Measurements from ENCODE around the gene ADAMTS17.

ADAMTS17 gene

GRCh38 chr15:100336061-100336460 lies 5.7 kb downstream of the ADAMTS17 start:
- DNase-seq (no peak), ATAC-seq (ENCODE audit: insufficient read depth, low read depth) (peak; percentile 6; the same call in 2 of the 3 replicates)
- Histone ChIP-seq H3K4me3 (ENCODE audit: low read depth in 1 of 2, low read length in 2 of 2) (peak overlapping the region; percentile 6 to 79; a peak in 3 of 4 replicates), H3K27ac (ENCODE audit: low read length) (peak overlapping the region; percentile 97), H4K20me1 (ENCODE audit: insufficient read depth, low read length) (no peaks in the 10 kb centered on the region), H3K4me2 (ENCODE audit: insufficient read depth, low read length) (peak overlapping the region; percentile 87), H3K79me2 (ENCODE audit: insufficient read depth, low read length) (peaks cover 78% of the 10 kb centered on the region), H3K9ac (ENCODE audit: low read depth, low read length) (peak overlapping the region; percentile 61), H3K9me3 (ENCODE audit: insufficient read depth, low read length, severe bottlenecking) (no peaks in the 10 kb centered on the region), H3K27me3 (ENCODE audit: insufficient read depth, low read length, poor library complexity) (no peaks in the 10 kb centered on the region), H3K36me3 (ENCODE audit: insufficient read depth, low read length) (peaks cover 22% of the 10 kb centered on the region), H2AFZ (ENCODE audit: low read depth, low read length) (no peak overlapping the region), H3K4me1 (ENCODE audit: insufficient read depth, low read length) (peaks cover 75% of the 10 kb centered on the region)
- TF ChIP-seq, protein P1, sequence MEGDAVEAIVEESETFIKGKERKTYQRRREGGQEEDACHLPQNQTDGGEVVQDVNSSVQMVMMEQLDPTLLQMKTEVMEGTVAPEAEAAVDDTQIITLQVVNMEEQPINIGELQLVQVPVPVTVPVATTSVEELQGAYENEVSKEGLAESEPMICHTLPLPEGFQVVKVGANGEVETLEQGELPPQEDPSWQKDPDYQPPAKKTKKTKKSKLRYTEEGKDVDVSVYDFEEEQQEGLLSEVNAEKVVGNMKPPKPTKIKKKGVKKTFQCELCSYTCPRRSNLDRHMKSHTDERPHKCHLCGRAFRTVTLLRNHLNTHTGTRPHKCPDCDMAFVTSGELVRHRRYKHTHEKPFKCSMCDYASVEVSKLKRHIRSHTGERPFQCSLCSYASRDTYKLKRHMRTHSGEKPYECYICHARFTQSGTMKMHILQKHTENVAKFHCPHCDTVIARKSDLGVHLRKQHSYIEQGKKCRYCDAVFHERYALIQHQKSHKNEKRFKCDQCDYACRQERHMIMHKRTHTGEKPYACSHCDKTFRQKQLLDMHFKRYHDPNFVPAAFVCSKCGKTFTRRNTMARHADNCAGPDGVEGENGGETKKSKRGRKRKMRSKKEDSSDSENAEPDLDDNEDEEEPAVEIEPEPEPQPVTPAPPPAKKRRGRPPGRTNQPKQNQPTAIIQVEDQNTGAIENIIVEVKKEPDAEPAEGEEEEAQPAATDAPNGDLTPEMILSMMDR (IDR thresholded peaks at IDR 0.05; ENCODE audit: borderline replicate concordance, extremely low read depth, low read length, poor library complexity, severe bottlenecking), result no peak
- no peak for TF ChIP-seq EZH2 (IDR thresholded peaks at IDR 0.05; ENCODE audit: borderline replicate concordance, low read depth, low read length, severe bottlenecking)

- Histone ChIP-seq H3K4me3 (ENCODE audit: low read depth in 1 of 2, low read length in 2 of 2) (peak overlapping the region in 1 of 2 experiments; percentile 79; a peak in 3 of 4 replicates), H3K36me3 (ENCODE audit: insufficient read depth, low read length) (peaks cover 22% of the 10 kb centered on the region), H3K27ac (ENCODE audit: low read length) (peak overlapping the region; percentile 97), H2AFZ (ENCODE audit: low read depth, low read length) (peak overlapping the region; percentile 40), H4K20me1 (ENCODE audit: insufficient read depth, low read length) (no peaks in the 10 kb centered on the region), H3K4me1 (ENCODE audit: insufficient read depth, low read length) (peaks cover 81% of the 10 kb centered on the region), H3K9ac (ENCODE audit: low read depth, low read length) (peak overlapping the region; percentile 61), H3K4me2 (ENCODE audit: insufficient read depth, low read length) (peak overlapping the region; percentile 87), H3K27me3 (ENCODE audit: insufficient read depth, low read length, poor library complexity) (no peaks in the 10 kb centered on the region), H3K9me3 (ENCODE audit: insufficient read depth, low read length, severe bottlenecking) (no peaks in the 10 kb centered on the region), H3K79me2 (ENCODE audit: insufficient read depth, low read length) (peaks cover 82% of the 10 kb centered on the region)
- peak; percentile 80 for DNase-seq
- peak; percentile 42 for ATAC-seq (ENCODE audit: insufficient read depth, low read depth)
- TF ChIP-seq, protein P1 (IDR thresholded peaks at IDR 0.05; ENCODE audit: borderline replicate concordance, extremely low read depth, low read length, poor library complexity, severe bottlenecking), result no peak
- TF ChIP-seq EZH2 (IDR thresholded peaks at IDR 0.05; ENCODE audit: borderline replicate concordance, low read depth, low read length, severe bottlenecking), result no peak
These were observed 6.3 kb downstream of the ADAMTS17 start for GRCh38 chr15:100335335-100335999.

DNA sequence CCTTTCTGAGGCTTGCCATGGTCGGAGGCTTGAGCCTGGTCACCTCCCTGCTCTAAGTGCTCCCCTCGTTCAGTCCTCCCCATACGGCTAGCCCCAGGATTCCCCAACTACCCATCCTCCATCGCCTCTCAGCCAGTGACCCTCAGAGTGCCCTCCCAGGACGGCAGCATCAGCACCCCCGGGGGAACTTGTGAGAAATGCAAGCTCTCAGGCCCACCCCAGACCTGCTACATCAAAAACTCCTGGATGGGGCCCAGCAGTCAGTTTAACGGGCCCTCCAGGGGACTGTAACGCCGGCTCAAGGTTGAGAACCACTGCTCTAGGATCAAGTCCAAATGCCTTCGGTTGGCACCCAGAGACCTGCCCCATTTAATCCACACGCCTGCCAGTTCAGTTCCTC lies 6.9 kb downstream of the ADAMTS17 start:
- Histone ChIP-seq H3K79me2 (ENCODE audit: insufficient read depth, low read length) (peaks cover 82% of the 10 kb centered on the region), H3K27me3 (ENCODE audit: insufficient read depth, low read length, poor library complexity) (no peaks in the 10 kb centered on the region), H2AFZ (ENCODE audit: low read depth, low read length) (no peak overlapping the region; the same call in 1 of the 2 replicates), H3K9ac (ENCODE audit: low read depth, low read length) (peak overlapping the region; percentile 61), H3K4me2 (ENCODE audit: insufficient read depth, low read length) (peak overlapping the region; percentile 87), H4K20me1 (ENCODE audit: insufficient read depth, low read length) (no peaks in the 10 kb centered on the region), H3K4me3 (ENCODE audit: low read depth in 1 of 2, low read length in 2 of 2) (peak overlapping the region; percentile 2 to 79; a peak in 3 of 4 replicates), H3K9me3 (ENCODE audit: insufficient read depth, low read length, severe bottlenecking) (no peaks in the 10 kb centered on the region), H3K27ac (ENCODE audit: low read length) (peak overlapping the region; percentile 97), H3K36me3 (ENCODE audit: insufficient read depth, low read length) (peaks cover 22% of the 10 kb centered on the region), H3K4me1 (ENCODE audit: insufficient read depth, low read length) (peaks cover 86% of the 10 kb centered on the region)
- peak; percentile 55 for DNase-seq
- TF ChIP-seq, protein P1 (IDR thresholded peaks at IDR 0.05; ENCODE audit: borderline replicate concordance, extremely low read depth, low read length, poor library complexity, severe bottlenecking), result peak; percentile 38
- no peak for TF ChIP-seq EZH2 (IDR thresholded peaks at IDR 0.05; ENCODE audit: borderline replicate concordance, low read depth, low read length, severe bottlenecking)
- no peak for ATAC-seq (ENCODE audit: insufficient read depth, low read depth)
